Activated CD8-positive, alpha-beta memory T cell treated with anti-CD3 and anti-CD28 coated beads for 1 hour (primary cell): ENCODE data around the gene MPC1L.

Source experiments
- DNase-seq, 2 donors: peaks; one replicate each; pipeline ENCODE4 v3.0.0-alpha.2; 2020; ENCODE audit warnings: low read depth in 1 of 2; ENCODE audit errors: extremely low read depth in 1 of 2

MPC1L gene

GRCh38 chrX:40625294-40625693 is 2.1 kb downstream of the MPC1L start:
- DNase-seq: no peak

DNA sequence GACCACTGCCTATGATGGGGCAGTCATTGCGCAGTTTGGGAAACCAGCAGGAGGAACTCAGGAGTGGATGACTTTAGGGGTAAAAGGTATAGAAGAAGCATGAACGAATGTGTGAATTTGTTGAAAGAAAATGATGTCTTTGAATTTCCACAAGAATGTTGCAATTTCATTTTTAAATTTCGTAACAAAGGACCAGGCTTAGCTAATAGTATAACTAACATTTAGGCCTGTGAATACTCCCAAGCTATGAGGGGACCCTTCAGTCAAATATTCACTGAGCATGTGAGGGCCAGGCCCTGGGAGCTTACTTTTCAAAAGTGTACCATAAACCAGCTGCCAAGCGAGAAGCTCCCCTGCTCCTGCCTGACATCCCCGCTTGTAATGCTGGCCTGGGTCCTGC is 5.3 kb downstream of the MPC1L start:
- no peak for DNase-seq

- DNase-seq: no peak
These were observed 9.0 kb downstream of the MPC1L start for GRCh38 chrX:40632199-40632598.

DNA sequence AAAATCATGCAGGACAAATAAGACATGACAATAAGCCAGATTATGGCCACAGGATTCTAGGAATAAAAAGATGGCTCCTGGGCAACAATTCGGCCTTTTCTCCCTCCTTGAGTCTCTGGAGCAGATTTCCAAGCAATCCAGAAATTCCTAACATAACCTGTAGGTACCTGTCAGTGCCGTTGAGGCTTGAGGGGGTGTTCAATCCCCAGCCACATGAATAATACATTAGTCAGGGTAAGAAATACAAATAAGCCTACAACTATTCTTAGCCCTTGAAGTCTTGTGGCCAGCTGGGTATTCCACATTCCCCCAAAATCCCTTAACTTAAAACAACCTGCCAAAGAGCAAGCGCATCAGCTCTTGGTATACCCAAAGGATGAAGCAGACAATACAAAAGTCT is 14.5 kb downstream of the MPC1L start:
- DNase-seq: no peak

DNA sequence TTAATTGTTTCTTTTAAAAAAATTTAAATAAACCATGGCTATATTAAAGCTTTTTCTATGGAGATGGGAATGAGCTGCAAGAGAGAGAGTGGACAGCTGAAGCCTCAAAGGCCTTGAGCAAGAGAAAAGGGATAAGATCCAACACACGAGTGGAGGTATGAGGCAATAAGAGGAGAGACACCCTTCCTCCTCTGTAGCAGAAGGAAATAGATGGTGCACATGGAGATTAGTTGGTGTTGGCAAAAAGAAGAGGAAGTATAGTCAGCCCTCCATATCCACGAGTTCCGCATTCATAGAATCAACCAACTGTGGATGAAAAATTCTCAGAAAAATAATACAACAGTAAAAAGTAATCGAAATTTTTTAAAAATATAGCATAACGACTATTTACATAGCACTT is 20.9 kb downstream of the MPC1L start:
- no peak for DNase-seq

GRCh38 chrX:40644821-40645358 is 21.7 kb downstream of the MPC1L start:
- no peak for DNase-seq

- DNase-seq: no peak
These were observed 23.5 kb downstream of the MPC1L start for GRCh38 chrX:40646489-40647306.

DNA sequence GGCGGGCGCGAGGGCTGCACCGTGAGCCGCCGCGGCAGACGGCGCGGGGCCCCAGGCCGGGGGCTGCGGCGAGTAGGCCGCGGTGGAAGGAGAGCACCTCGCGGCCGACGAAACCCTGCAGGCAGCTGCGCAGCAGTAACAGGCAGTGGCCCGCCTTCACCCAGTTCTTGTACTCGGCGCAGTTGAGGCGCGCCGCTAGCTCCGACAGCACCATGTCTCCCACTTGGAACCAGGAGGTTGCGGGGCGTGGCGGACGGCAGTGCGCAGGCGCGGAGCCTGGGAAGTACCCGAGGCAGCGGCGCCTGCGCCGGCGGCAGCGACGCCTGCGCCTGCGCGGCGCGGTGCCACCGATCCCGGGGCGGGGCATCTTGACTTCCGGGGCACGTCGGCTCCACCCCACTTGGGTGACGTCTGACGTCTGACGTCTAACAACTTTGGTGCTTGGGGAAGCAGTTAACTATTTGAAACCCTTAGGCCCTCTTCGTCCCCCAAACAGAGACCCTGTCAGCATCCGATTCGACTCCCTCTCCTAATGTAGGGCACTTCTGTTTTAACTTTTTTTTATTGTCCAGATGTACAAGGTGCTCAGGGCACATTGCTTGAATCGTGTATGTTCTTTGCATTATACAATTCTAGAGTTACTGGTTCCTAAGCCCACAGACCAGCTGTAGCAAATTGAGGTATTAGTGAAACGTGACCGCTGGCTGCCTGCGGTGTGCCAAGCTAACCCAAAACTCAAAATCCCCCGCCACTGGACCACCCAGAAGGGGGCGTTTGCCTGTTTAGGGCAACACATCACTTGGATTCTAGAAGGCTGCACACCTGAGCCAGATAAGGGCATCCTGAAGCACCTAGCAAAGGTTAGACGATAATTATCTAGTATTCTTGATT is 24.3 kb downstream of the MPC1L start, which contains the start of gene CXorf38:
TSS of gene CXorf38 (minus strand) at position 255 of the 891 bp plus-strand sequence. CDS start at position 214, 41 bp downstream.
- DNase-seq: peak; percentile 84 to 93

GRCh38 chrX:40651620-40652223 is 28.5 kb downstream of the MPC1L start:
- DNase-seq: peak; percentile 46 to 49

DNA sequence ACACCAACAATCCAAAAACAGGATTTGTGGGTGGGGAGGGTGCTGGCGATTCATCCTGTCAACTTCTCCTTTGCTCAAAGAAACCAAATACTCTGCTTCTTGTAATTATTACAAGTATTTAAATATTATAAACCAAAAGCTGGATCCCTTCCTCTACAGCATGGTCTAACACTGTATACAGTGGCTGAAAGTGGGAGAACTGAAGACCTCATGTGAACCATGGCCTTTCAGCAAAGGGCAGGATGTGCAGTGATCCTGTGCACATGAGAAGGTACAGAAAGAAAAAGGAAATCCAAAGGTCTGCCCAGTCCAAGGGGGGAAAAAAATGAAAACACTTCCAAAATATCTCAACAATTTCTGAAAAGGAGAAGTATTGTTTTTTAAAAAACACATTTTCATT is 29.4 kb downstream of the MPC1L start:
- DNase-seq: no peak

DNA sequence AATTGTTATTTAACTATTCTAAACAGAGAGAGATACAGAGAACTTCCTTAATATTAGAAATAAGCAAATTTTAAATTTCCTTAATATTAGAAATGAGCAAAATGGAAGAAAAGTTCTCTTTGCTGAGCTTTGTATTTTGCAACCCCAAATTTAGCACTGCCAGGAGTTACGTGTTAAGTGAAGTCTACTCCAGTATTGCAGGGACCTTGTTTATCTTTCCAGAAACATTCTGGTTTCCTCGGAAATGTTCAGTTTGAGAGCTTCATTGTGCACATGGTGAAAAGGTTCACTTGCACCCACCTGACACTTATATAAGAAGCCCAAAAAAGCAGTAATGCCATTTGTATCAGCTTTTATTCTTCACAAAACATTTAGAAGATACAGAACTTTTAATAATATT is 30.3 kb downstream of the MPC1L start:
- DNase-seq: no peak

DNA sequence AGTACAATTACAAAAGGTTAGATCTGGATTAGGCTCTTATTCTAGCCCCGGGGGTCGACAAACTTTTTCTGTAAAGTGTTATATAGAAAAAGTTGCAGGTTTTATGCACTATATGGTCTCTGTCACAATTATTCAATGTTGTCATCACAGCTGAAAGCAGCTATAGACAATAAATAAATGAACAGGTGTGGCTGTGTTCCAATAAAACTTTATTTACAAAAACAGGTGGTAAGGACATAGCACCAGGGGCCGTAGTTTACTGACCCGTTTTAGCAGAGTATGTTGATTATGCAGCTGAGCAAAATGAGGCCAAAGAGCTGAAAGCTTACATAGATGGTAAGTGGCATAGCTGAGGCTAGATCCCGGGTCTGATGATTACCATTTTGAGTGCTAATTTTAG is 37.2 kb downstream of the MPC1L start:
- DNase-seq: no peak

DNA sequence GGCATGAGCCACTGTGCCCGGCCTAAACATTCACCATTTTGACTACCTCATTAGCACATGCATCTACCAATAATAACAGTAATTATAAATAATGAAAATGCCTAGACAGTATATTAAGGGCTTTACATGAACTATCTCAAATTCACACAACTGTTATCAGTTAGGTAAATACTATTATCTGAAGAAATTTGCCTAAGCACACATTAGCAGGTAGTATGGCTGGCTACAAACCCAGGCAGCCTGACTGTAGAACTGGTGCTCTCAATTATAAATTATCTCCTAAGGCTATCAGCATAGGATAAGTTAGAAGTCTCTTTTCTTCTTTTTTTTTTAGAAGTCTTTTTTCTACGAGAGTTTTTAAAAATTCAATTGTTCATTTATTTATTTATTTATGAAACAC is 38.3 kb downstream of the MPC1L start:
- DNase-seq: no peak

DNA sequence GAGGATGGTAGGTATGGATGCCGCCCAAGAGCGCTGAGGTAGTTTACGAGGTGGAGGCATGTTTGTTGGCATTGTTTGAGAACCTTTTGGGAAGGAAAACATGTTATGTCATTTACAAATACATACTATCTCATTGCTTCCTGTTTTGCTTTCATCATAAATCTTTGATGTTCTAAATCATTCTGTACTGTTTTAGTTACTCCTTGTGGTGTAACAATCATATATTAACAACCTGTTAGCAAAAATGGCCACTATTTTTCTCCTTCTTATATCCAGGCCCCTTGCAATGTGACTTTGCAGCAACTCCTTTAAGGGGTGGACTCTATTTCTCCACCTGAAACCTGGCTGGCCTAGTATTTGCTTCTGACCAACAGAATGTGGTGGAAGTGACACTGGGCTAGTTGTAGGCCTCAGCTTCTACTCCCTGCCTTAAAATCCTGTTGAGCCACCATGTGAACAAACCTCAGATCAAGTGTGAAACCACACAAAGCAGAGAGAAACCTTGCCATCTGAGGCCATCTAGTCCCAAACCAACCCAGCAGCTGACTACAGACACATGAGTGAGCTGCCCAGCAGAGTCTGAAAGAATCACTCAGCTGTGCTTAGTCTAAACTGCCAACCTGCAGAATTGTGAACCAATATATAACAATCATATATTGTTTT is 40.0 kb downstream of the MPC1L start:
- no peak for DNase-seq

DNA sequence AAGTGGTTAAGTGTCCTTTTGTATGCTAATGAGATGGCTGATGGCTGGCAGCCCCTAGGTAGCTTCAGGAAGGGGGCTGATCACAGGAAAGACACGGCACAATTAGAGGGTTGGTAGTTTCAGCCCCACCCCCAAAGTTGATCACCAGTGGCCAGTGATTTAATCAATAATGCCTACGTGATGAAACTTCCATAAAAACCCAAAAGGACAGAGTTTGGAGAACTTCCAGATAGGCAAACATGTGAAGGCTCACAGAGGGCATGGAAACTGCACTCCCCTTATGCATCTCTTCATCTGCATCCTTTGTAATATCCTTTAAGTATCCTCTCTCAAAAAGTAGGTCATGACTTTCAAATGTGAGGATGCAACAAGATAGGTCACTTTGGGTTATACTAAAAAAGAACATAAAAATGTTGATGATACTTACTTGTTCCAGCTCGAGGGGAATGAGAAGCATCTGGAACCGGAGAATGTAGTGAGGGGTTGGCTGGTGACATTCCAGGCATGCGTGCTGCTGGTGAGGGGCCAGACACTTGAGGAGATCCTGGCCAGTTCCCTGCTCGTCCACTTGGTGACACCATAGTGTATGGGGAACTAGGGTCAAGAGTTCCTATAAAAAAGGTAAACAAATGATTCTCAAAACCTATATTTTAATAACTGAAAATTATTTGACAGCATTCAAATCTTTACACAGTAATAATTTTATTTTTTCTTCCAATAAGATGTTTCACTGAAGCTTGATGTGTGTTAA is 40.8 kb downstream of the MPC1L start:
- no peak for DNase-seq

- no peak for DNase-seq
These were observed 47.9 kb downstream of the MPC1L start for GRCh38 chrX:40671126-40671525.
